Spleen (tissue), 11 donors: Measurements from ENCODE around the gene METAP2. TPM values are rescaled to one million over a fixed set of nuclear protein-coding genes. Genes with fewer than 3 reads are reported as not detected.

Experiments
- DNase-seq: peaks from one replicate; pipeline ENCODE4 v3.0.0-alpha.2; 2020
- H3K27ac ChIP-seq, 8 donors: fragments of 200-600 bp; sonication (generic) in 7 of 8; 1 replicate in 4 of 8; 2 replicates in 4 of 8; pipeline versions ENCODE4 v1.5.0 to v1.8.0; 2016 to 2021; ENCODE audit warnings: inconsistent platforms in 4 of 8, mild to moderate bottlenecking in 4 of 8, moderate library complexity in 1 of 8
- H3K27me3 ChIP-seq, 7 donors: fragments of 200-600 bp; sonication (generic) in 6 of 7; replicated peaks in 1 of 7; 1 replicate in 4 of 7; 2 replicates in 3 of 7; pipeline versions ENCODE4 v1.5.0 to v1.8.0; 2016 to 2021; ENCODE audit warnings: inconsistent platforms in 3 of 7, mild to moderate bottlenecking in 1 of 7
- H3K36me3 ChIP-seq, 6 donors: fragments of 200-600 bp; sonication (generic) in 5 of 6; 1 replicate in 4 of 6; 2 replicates in 2 of 6; pipeline versions ENCODE4 v1.5.0 to v1.8.0; 2016 to 2021; ENCODE audit warnings: inconsistent platforms in 2 of 6
- H3K4me1 ChIP-seq, 6 donors: fragments of 200-600 bp; sonication (generic) in 5 of 6; 1 replicate in 3 of 6; 2 replicates in 3 of 6; pipeline versions ENCODE4 v1.5.0 to v1.8.0; 2016 to 2021; ENCODE audit warnings: inconsistent platforms in 3 of 6
- H3K4me3 ChIP-seq, 8 donors: fragments of 200-600 bp; sonication (generic) in 7 of 8; 1 replicate in 4 of 8; 2 replicates in 4 of 8; pipeline versions ENCODE4 v1.5.0 to v1.8.0; 2016 to 2021; ENCODE audit warnings: inconsistent platforms in 4 of 8, mild to moderate bottlenecking in 4 of 8, moderate library complexity in 2 of 8
- H3K9me3 ChIP-seq, 8 donors: fragments of 200-600 bp; sonication (generic) in 7 of 8; 1 replicate in 4 of 8; 2 replicates in 4 of 8; pipeline versions ENCODE4 v1.5.0 to v1.8.0; 2016 to 2021; ENCODE audit warnings: inconsistent platforms in 4 of 8
- POLR2A ChIP-seq, 3 donors: fragments of 450-650 bp; IDR thresholded peaks; one replicate each; pipeline ENCODE4 v1.5.1; 2017; ENCODE audit warnings: antibody characterized with exemption in 3 of 3, mild to moderate bottlenecking in 1 of 3
- POLR2AphosphoS5 ChIP-seq, 3 donors: sonication (generic); formaldehyde crosslinking; IDR thresholded peaks; one replicate each; pipeline ENCODE4 v1.5.1; 2017; ENCODE audit warnings: antibody characterized with exemption in 3 of 3
- WGBS, 5 donors: extraction: QIAGEN DNeasy Blood & Tissue Kit in 3 of 5; methylation state at CpG; one replicate each; pipeline versions ENCODE4 v1.1.5 to v1.1.7; 2013 to 2018; 5-methylcytosine and 5-hydroxymethylcytosine counted together
- intact Hi-C: fragments of 100-400 bp; cut with DNase I; formaldehyde crosslinking; loops from one replicate; pipeline ENCODE4 v1.15.0; 2023; ENCODE audit warnings: low total_unique reads
- polyA plus RNA-seq, 3 donors: library from polyadenylated mRNA; stranded (reverse); fragments of 200-250 nt; gene quantifications; one replicate each; pipeline ENCODE4 v1.2.1, GENCODE V29; 2013
- total RNA-seq, 7 donors: library from RNA; depleted of rRNA in 3 of 7; stranded (reverse); fragments of >200 nt in 3 of 7; fragmentation: NEBNext Ultra II Directional in 4 of 7; extraction: Animal tissue kit (Norgen Biotek cat#: 25700) in 4 of 7; gene quantifications; one replicate each; pipeline versions ENCODE4 v1.1.0 to v1.2.1, GENCODE V29; 2016 to 2021
- TF ChIP-seq, protein P1 (sequence below), 11 experiments: fragments of 200-600 bp in 7 of 11; fragments of 450-650 bp in 4 of 11; sonication (generic) in 4 of 11; IDR thresholded peaks in 8 of 11; conservative IDR thresholded peaks in 3 of 11; 1 replicate in 7 of 11; 2 replicates in 4 of 11; pipeline versions ENCODE4 v1.4.0 to v1.8.0; 2016 to 2021; ENCODE audit warnings: antibody characterized with exemption in 11 of 11, inconsistent platforms in 4 of 11, mild to moderate bottlenecking in 1 of 11
- donor health status: healthy with polysubstance abuse.
- donor health status: DM: no; HTN: no; CAD: no; lungs with moderate emphysema.
- donor health status: DM: no; HTN: no; CAD: no.
- donor health status: Bipolar disorder and iron deficiency.
- donor health status: healthy.
- donor health status: DM: no; HTN: no; CAD: no.
- donor health status: DM: yes; HTN: yes; CAD: no.

METAP2 gene
- total and polyA plus RNA-seq, 10 donors, result 29.8 to 69.2 (median 45.7) TPM

- H3K4me1 ChIP-seq, result no peaks in the 10 kb centered on the region
These were observed 25.8 kb downstream of the METAP2 start for GRCh38 chr12:95499772-95500171.

GRCh38 chr12:95504140-95504539, 30.2 kb downstream of the METAP2 start:
- WGBS, 5 donors, result 94 to 98% (median 97%) methylated on average over 4 of the region's 4 CpGs
- H3K4me1 ChIP-seq, result no peaks in the 10 kb centered on the region
- TF ChIP-seq POLR2AphosphoS5 (IDR thresholded peaks at IDR 0.05) (no peak), POLR2A (IDR thresholded peaks at IDR 0.05) (no peak)
- TF ChIP-seq, protein P1, sequence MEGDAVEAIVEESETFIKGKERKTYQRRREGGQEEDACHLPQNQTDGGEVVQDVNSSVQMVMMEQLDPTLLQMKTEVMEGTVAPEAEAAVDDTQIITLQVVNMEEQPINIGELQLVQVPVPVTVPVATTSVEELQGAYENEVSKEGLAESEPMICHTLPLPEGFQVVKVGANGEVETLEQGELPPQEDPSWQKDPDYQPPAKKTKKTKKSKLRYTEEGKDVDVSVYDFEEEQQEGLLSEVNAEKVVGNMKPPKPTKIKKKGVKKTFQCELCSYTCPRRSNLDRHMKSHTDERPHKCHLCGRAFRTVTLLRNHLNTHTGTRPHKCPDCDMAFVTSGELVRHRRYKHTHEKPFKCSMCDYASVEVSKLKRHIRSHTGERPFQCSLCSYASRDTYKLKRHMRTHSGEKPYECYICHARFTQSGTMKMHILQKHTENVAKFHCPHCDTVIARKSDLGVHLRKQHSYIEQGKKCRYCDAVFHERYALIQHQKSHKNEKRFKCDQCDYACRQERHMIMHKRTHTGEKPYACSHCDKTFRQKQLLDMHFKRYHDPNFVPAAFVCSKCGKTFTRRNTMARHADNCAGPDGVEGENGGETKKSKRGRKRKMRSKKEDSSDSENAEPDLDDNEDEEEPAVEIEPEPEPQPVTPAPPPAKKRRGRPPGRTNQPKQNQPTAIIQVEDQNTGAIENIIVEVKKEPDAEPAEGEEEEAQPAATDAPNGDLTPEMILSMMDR (IDR thresholded peaks at IDR 0.05 in 8 of 11, conservative IDR thresholded peaks at IDR 0.05 in 3 of 11), result no peak
- H3K36me3 ChIP-seq, result peaks cover 0 to 98% (median 62%) of the 10 kb centered on the region in 6 donors
- H3K27me3 ChIP-seq, result no peaks in the 10 kb centered on the region
- no peak for DNase-seq
- H3K9me3 ChIP-seq, result no peaks in the 10 kb centered on the region
- H3K4me3 ChIP-seq, result no peak overlapping the region
- no peak overlapping the region for H3K27ac ChIP-seq
- intact Hi-C loops, result no loop called here

More at GRCh38 chr12:95499772-95500171, 25.8 kb downstream of the METAP2 start:
- H3K9me3 ChIP-seq, result no peaks in the 10 kb centered on the region
- 87 to 97% (median 92%) methylated on average over 2 of the region's 2 CpGs for WGBS, 5 donors
- no peak for DNase-seq
- intact Hi-C loops, result no loop called here
- no peaks in the 10 kb centered on the region for H3K27me3 ChIP-seq
- no peak for TF ChIP-seq POLR2A (IDR thresholded peaks at IDR 0.05)
- TF ChIP-seq POLR2AphosphoS5 (IDR thresholded peaks at IDR 0.05), result no peak
- TF ChIP-seq, protein P1 (IDR thresholded peaks at IDR 0.05 in 8 of 11, conservative IDR thresholded peaks at IDR 0.05 in 3 of 11), result no peak
- peaks cover 0 to 98% (median 65%) of the 10 kb centered on the region in 6 donors for H3K36me3 ChIP-seq
- no peak overlapping the region for H3K27ac ChIP-seq
- H3K4me3 ChIP-seq, result no peak overlapping the region

DNA sequence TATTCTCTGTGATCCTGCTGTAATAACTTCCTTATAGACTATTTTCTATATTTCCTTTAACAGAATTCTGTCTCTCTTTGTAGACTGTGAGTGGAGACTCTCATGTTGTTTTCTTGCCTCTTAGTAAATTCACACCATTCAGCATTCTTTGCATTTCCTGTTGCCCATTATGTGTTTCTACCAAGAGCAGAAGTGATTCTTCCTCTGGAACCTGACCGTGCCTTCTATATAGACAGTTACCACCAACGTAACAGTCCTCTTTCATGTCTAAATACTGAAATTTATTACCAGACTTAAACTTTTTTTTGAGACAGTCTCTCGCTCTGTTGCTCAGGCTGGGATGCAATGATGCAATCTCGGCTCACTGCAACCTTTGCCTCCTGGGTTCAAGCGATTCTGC, 31.1 kb downstream of the METAP2 start:
- Histone ChIP-seq H3K9me3 (no peaks in the 10 kb centered on the region), H3K4me3 (no peak overlapping the region), H3K27ac (no peak overlapping the region), H3K36me3 (peaks cover 0 to 98% (median 57%) of the 10 kb centered on the region in 6 donors), H3K27me3 (no peaks in the 10 kb centered on the region), H3K4me1 (no peaks in the 10 kb centered on the region)
- TF ChIP-seq POLR2A (IDR thresholded peaks at IDR 0.05), result no peak
- no peak for TF ChIP-seq POLR2AphosphoS5 (IDR thresholded peaks at IDR 0.05)
- TF ChIP-seq, protein P1 (IDR thresholded peaks at IDR 0.05 in 8 of 11, conservative IDR thresholded peaks at IDR 0.05 in 3 of 11), result no peak
- intact Hi-C loops, result no loop called here
- WGBS, 5 donors, result 82 to 88% (median 87%) methylated on average over 5 of the region's 5 CpGs
- no peak for DNase-seq

- DNase-seq, result no peak
- no peak overlapping the region for H3K4me3 ChIP-seq
- WGBS, 5 donors, result 80 to 95% (median 93%) methylated on average over 10 of the region's 10 CpGs
- no peak for TF ChIP-seq POLR2A (IDR thresholded peaks at IDR 0.05)
- no peak for TF ChIP-seq POLR2AphosphoS5 (IDR thresholded peaks at IDR 0.05)
- TF ChIP-seq, protein P1 (IDR thresholded peaks at IDR 0.05 in 8 of 11, conservative IDR thresholded peaks at IDR 0.05 in 3 of 11), result no peak
- intact Hi-C loops, result no loop called here
- H3K27ac ChIP-seq, result no peak overlapping the region
- no peaks in the 10 kb centered on the region for H3K27me3 ChIP-seq
- H3K9me3 ChIP-seq, result no peaks in the 10 kb centered on the region
- H3K4me1 ChIP-seq, result no peaks in the 10 kb centered on the region
- peaks cover 0 to 98% (median 69%) of the 10 kb centered on the region in 6 donors for H3K36me3 ChIP-seq
These were observed 33.0 kb downstream of the METAP2 start for GRCh38 chr12:95506707-95507523.
